Measurements from ENCODE around the gene HGFAC.

- TF ChIP-seq CTCF (IDR thresholded peaks at IDR 0.05) (no peak), POLR2A (IDR thresholded peaks at IDR 0.05) (no peak), EP300 (IDR thresholded peaks at IDR 0.05) (no peak)
Measured at GRCh38 chr4:3420606-3420955, 21.2 kb upstream of the HGFAC start.

Measured in ovary (tissue), 3 donors.